ENCODE measurements around the gene ITGA1.
"Not testable (repeated sequence)": the region's sequence is repeated elsewhere in the genome, so short reads cannot be mapped to it uniquely, and the experiment has no call there.

Gene ITGA1

GRCh38 chr5:52802272-52802973 is 14.7 kb downstream of the ITGA1 start:
- no peak for DNase-seq

GRCh38 chr5:52802974-52803336 is 15.2 kb downstream of the ITGA1 start:
- peak in 1 of 4 experiments; percentile 27 for DNase-seq

- DNase-seq: no peak
These were observed 16.7 kb downstream of the ITGA1 start for GRCh38 chr5:52804387-52804791.

GRCh38 chr5:52804981-52805380 is 17.3 kb downstream of the ITGA1 start:
- DNase-seq: peak in 3 of 4 experiments; percentile 27 to 48 (median 40)

GRCh38 chr5:52805615-52806014 is 17.9 kb downstream of the ITGA1 start:
- DNase-seq: peak in 2 of 4 experiments; percentile 25 to 37

GRCh38 chr5:52807037-52807436 is 19.3 kb downstream of the ITGA1 start:
- DNase-seq: no peak

- DNase-seq: no peak
These were observed 20.0 kb downstream of the ITGA1 start for GRCh38 chr5:52807723-52808122.

GRCh38 chr5:52808316-52808901 is 20.7 kb downstream of the ITGA1 start:
- DNase-seq: no peak

GRCh38 chr5:52809884-52810283 is 22.2 kb downstream of the ITGA1 start:
- DNase-seq: peak; percentile 17 to 66 (median 43)

- no peak for DNase-seq
These were observed 22.7 kb downstream of the ITGA1 start for GRCh38 chr5:52810426-52810825.

GRCh38 chr5:52811067-52811749 is 23.5 kb downstream of the ITGA1 start:
- DNase-seq: peak; percentile 81 to 93 (median 86)

GRCh38 chr5:52814352-52815148 is 26.8 kb downstream of the ITGA1 start:
- DNase-seq: no peak

- no peak for DNase-seq
These were observed 30.1 kb downstream of the ITGA1 start for GRCh38 chr5:52817818-52818217.

- DNase-seq: no peak
These were observed 30.6 kb downstream of the ITGA1 start for GRCh38 chr5:52818360-52818759.

- DNase-seq: not testable (repeated sequence)
These were observed 31.1 kb downstream of the ITGA1 start for GRCh38 chr5:52818807-52819206.

GRCh38 chr5:52821901-52822300 is 34.2 kb downstream of the ITGA1 start:
- no peak for DNase-seq

- DNase-seq: no peak
These were observed 34.7 kb downstream of the ITGA1 start for GRCh38 chr5:52822437-52822836.

- DNase-seq: no peak
These were observed 37.1 kb downstream of the ITGA1 start for GRCh38 chr5:52824827-52825226.

GRCh38 chr5:52825826-52826225 is 38.1 kb downstream of the ITGA1 start:
- DNase-seq: peak in 2 of 4 experiments; percentile 33 to 42

GRCh38 chr5:52827815-52828214 is 40.1 kb downstream of the ITGA1 start:
- no peak for DNase-seq

- no peak for DNase-seq
These were observed 41.9 kb downstream of the ITGA1 start for GRCh38 chr5:52829664-52830063.

GRCh38 chr5:52830650-52831049 is 42.9 kb downstream of the ITGA1 start:
- DNase-seq: no peak

Measured in suppressor macrophage (primary cell).